H9 (cell line): Measurements from ENCODE around the gene ANKRD23. TPM values are rescaled to one million over a fixed set of nuclear protein-coding genes. Genes with fewer than 3 reads are reported as not detected.

Source experiments
- DNase-seq: peaks from one replicate; pipeline ENCODE4 v3.0.0-alpha.2; 2017
- H2AFZ ChIP-seq: one replicate; pipeline ENCODE4 v1.6.1; 2013; ENCODE audit warnings: mild to moderate bottlenecking, low read length, control low read depth, moderate library complexity
- H2AK5ac ChIP-seq: 2 replicates; pipeline ENCODE4 v1.6.1; 2013; ENCODE audit warnings: low read length, control low read depth, mixed read lengths; ENCODE audit not compliant: insufficient read length
- H2BK120ac ChIP-seq: one replicate; pipeline ENCODE4 v1.6.1; 2013; ENCODE audit warnings: low read depth, mild to moderate bottlenecking, low read length, control low read depth, inconsistent platforms; ENCODE audit not compliant: poor library complexity, severe bottlenecking
- H2BK12ac ChIP-seq: 2 replicates; pipeline ENCODE4 v1.6.1; 2013; ENCODE audit warnings: low read length, control low read depth, mixed read lengths, low read depth; ENCODE audit not compliant: insufficient read length
- H2BK15ac ChIP-seq: 2 replicates; pipeline ENCODE4 v1.6.1; 2013; ENCODE audit warnings: low read depth, low read length, control low read depth
- H2BK20ac ChIP-seq: one replicate; pipeline ENCODE4 v1.6.1; 2013; ENCODE audit warnings: low read depth, mild to moderate bottlenecking, low read length, control low read depth, inconsistent platforms; ENCODE audit not compliant: poor library complexity, severe bottlenecking
- H2BK5ac ChIP-seq: 2 replicates; pipeline ENCODE4 v1.6.1; 2013; ENCODE audit warnings: low read length, control low read depth, mixed read lengths; ENCODE audit not compliant: insufficient read length
- H3K14ac ChIP-seq: 2 replicates; pipeline ENCODE4 v1.6.1; 2013; ENCODE audit warnings: low read length, control low read depth; ENCODE audit not compliant: insufficient read depth
- H3K18ac ChIP-seq: 2 replicates; pipeline ENCODE4 v1.6.1; 2013; ENCODE audit warnings: low read depth, mild to moderate bottlenecking, mixed read lengths, low read length, control low read depth; ENCODE audit not compliant: insufficient read length
- H3K23ac ChIP-seq: 2 replicates; pipeline ENCODE4 v1.6.1; 2013; ENCODE audit warnings: low read length, control low read depth, mixed read lengths, low read depth; ENCODE audit not compliant: insufficient read length
- H3K23me2 ChIP-seq: 2 replicates; pipeline ENCODE4 v1.6.1; 2013; ENCODE audit warnings: low read depth, mild to moderate bottlenecking, mixed read lengths, low read length, control low read depth; ENCODE audit not compliant: insufficient read length, poor library complexity, severe bottlenecking
- H3K27ac ChIP-seq: 2 replicates; pipeline ENCODE4 v1.5.1; 2013; ENCODE audit warnings: low read length, control low read depth, mixed read lengths, low read depth; ENCODE audit not compliant: insufficient read length
- H3K27me3 ChIP-seq: 2 replicates; pipeline ENCODE4 v1.6.1; 2013; ENCODE audit warnings: low read length, control low read depth, inconsistent platforms; ENCODE audit not compliant: insufficient read depth
- H3K4ac ChIP-seq: 2 replicates; pipeline ENCODE4 v1.6.1; 2013; ENCODE audit warnings: low read depth, mild to moderate bottlenecking, control low read depth, inconsistent platforms, low read length, moderate library complexity
- H3K4me1 ChIP-seq: 2 replicates; pipeline ENCODE4 v1.6.1; 2013; ENCODE audit warnings: low read length, control low read depth, inconsistent platforms; ENCODE audit not compliant: insufficient read depth
- H3K4me2 ChIP-seq: 2 replicates; pipeline ENCODE4 v1.6.1; 2013; ENCODE audit warnings: low read length, control low read depth, mixed read lengths; ENCODE audit not compliant: insufficient read length, insufficient read depth
- H3K56ac ChIP-seq: 2 replicates; pipeline ENCODE4 v1.6.1; 2013; ENCODE audit warnings: low read depth, mild to moderate bottlenecking, mixed read lengths, low read length, control low read depth; ENCODE audit not compliant: insufficient read length
- H3K79me1 ChIP-seq: 2 replicates; pipeline ENCODE4 v1.6.1; 2013; ENCODE audit warnings: low read depth, mild to moderate bottlenecking, moderate library complexity, low read length, control low read depth, inconsistent platforms; ENCODE audit not compliant: insufficient read depth, poor library complexity, severe bottlenecking
- H3K79me2 ChIP-seq: 2 replicates; pipeline ENCODE4 v1.6.1; 2013; ENCODE audit warnings: low read length, control low read depth, inconsistent platforms; ENCODE audit not compliant: insufficient read depth
- H3K9ac ChIP-seq: 2 replicates; pipeline ENCODE4 v1.6.1; 2013; ENCODE audit warnings: low read length, control low read depth, mixed read lengths; ENCODE audit not compliant: insufficient read length; ENCODE audit errors: extremely low read depth
- H3K9me3 ChIP-seq: one replicate; pipeline ENCODE4 v1.6.1; 2013; ENCODE audit warnings: low read depth, low read length, inconsistent platforms; ENCODE audit not compliant: control insufficient read depth
- H3T11ph ChIP-seq: one replicate; pipeline ENCODE4 v1.6.1; 2013; ENCODE audit warnings: mild to moderate bottlenecking, low read length, control low read depth, inconsistent platforms
- H4K20me1 ChIP-seq: one replicate; pipeline ENCODE4 v1.6.1; 2013; ENCODE audit not compliant: control insufficient read depth, insufficient read length, insufficient read depth
- H4K5ac ChIP-seq: 2 replicates; pipeline ENCODE4 v1.6.1; 2013; ENCODE audit warnings: low read depth, mild to moderate bottlenecking, mixed read lengths, low read length, control low read depth; ENCODE audit not compliant: insufficient read length
- H4K8ac ChIP-seq: replicated peaks from 2 replicates; pipeline ENCODE4 v1.6.1; 2013; ENCODE audit warnings: low read length, control low read depth, mixed read lengths, low read depth; ENCODE audit not compliant: insufficient read length
- H4K91ac ChIP-seq: 2 replicates; pipeline ENCODE4 v1.6.1; 2013; ENCODE audit warnings: low read depth, mild to moderate bottlenecking, moderate library complexity, mixed read lengths, low read length, control low read depth; ENCODE audit not compliant: insufficient read length
- H3K27ac Mint-ChIP-seq, 3 experiments: 2 replicates in 2 of 3; 3 replicates in 1 of 3; pipeline ENCODE4 v1.8.0; 2020 to 2021; ENCODE audit warnings: mixed read lengths in 3 of 3, mild to moderate bottlenecking in 1 of 3, moderate library complexity in 1 of 3
- H3K27me3 Mint-ChIP-seq: 2 replicates; pipeline ENCODE4 v1.8.0; 2021; ENCODE audit warnings: low read depth, mild to moderate bottlenecking, moderate library complexity, mixed read lengths
- H3K36me3 Mint-ChIP-seq, 3 experiments: 2 replicates in 2 of 3; 3 replicates in 1 of 3; pipeline ENCODE4 v1.8.0; 2020 to 2021; ENCODE audit warnings: low read depth in 3 of 3, mixed read lengths in 3 of 3; ENCODE audit not compliant: insufficient read depth in 1 of 3
- H3K4me1 Mint-ChIP-seq, 2 experiments: 2 replicates each; pipeline ENCODE4 v1.8.0; 2020; ENCODE audit warnings: mixed read lengths in 2 of 2
- H3K4me3 Mint-ChIP-seq, 2 experiments: 2 replicates in 1 of 2; 3 replicates in 1 of 2; pipeline ENCODE4 v1.8.0; 2020 to 2021; ENCODE audit warnings: mild to moderate bottlenecking in 2 of 2, mixed read lengths in 2 of 2, moderate library complexity in 1 of 2
- H3K9me3 Mint-ChIP-seq, 2 experiments: 2 replicates in 1 of 2; 3 replicates in 1 of 2; pipeline ENCODE4 v1.8.0; 2020; ENCODE audit warnings: mild to moderate bottlenecking in 2 of 2, mixed read lengths in 2 of 2, moderate library complexity in 1 of 2
- WGBS: extraction: QIAGEN DNeasy Blood & Tissue Kit; methylation state at CpG from one replicate; pipeline ENCODE4 v1.1.7; 2013; ENCODE audit warnings: missing lambda C conversion rate, low lambda C conversion rate, mixed read lengths; ENCODE audit not compliant: insufficient read length; ENCODE audit errors: extremely low coverage; 5-methylcytosine and 5-hydroxymethylcytosine counted together
- total RNA-seq: library from RNA; stranded (reverse); gene quantifications from 2 replicates; pipeline ENCODE4 v1.2.1, GENCODE V29; 2021
- TF ChIP-seq, protein P1 (sequence below): fragments of 200-600 bp; sonication (generic); conservative IDR thresholded peaks from 3 replicates; pipeline ENCODE4 v1.8.0; 2021; ENCODE audit warnings: antibody characterized with exemption, mild to moderate bottlenecking

Gene ANKRD23
- total RNA-seq, 1 experiment from 2014 or later: 2.4 TPM

DNA sequence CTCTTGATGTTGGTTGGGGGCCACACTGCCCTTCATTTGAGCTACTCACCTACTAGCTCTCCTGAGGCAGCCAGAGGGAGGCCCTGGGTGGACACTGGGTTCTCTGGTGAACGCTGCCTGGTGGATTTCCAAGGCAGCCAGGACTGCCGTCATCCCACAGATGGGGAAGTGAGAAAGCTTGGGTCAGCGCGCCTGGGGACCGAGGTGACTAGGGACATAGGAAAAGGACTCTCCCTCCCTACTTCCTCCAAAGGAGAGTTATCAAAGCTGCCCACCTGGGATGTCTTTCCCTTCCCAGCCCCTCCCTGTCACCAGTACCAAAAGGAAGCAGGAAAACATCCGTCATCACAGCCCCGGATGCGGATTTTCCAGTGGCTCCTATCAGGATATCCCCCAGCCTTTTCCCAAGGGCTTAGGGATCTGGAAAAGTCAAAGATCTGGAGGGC is 29.9 kb upstream of the ANKRD23 start:
- H3K14ac ChIP-seq: no peak overlapping the region
- H3K4me1 ChIP-seq: no peaks in the 10 kb centered on the region; the same call in 1 of the 2 replicates
- no peak overlapping the region for H2BK5ac ChIP-seq
- no peak overlapping the region for H3T11ph ChIP-seq
- H3K4me3 Mint-ChIP-seq: no peak overlapping the region
- H3K79me2 ChIP-seq: no peaks in the 10 kb centered on the region
- H3K27me3 ChIP-seq: no peaks in the 10 kb centered on the region
- peaks cover 47 to 62% of the 10 kb centered on the region in 2 experiments for H3K4me1 Mint-ChIP-seq
- no peaks in the 10 kb centered on the region; the same call in 1 of the 2 replicates for H3K27me3 Mint-ChIP-seq
- no peak overlapping the region for H2BK15ac ChIP-seq
- no peak overlapping the region for H4K8ac ChIP-seq
- H3K56ac ChIP-seq: no peak overlapping the region
- no peaks in the 10 kb centered on the region for H3K79me1 ChIP-seq
- TF ChIP-seq, protein P1, sequence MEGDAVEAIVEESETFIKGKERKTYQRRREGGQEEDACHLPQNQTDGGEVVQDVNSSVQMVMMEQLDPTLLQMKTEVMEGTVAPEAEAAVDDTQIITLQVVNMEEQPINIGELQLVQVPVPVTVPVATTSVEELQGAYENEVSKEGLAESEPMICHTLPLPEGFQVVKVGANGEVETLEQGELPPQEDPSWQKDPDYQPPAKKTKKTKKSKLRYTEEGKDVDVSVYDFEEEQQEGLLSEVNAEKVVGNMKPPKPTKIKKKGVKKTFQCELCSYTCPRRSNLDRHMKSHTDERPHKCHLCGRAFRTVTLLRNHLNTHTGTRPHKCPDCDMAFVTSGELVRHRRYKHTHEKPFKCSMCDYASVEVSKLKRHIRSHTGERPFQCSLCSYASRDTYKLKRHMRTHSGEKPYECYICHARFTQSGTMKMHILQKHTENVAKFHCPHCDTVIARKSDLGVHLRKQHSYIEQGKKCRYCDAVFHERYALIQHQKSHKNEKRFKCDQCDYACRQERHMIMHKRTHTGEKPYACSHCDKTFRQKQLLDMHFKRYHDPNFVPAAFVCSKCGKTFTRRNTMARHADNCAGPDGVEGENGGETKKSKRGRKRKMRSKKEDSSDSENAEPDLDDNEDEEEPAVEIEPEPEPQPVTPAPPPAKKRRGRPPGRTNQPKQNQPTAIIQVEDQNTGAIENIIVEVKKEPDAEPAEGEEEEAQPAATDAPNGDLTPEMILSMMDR: no peak
- H3K9me3 Mint-ChIP-seq: no peaks in the 10 kb centered on the region
- WGBS: no CpG with 5 or more reads among the region's 8 CpGs
- H2BK120ac ChIP-seq: no peak overlapping the region
- no peak overlapping the region for H3K23ac ChIP-seq
- no peak overlapping the region for H2BK20ac ChIP-seq
- no peaks in the 10 kb centered on the region for H4K20me1 ChIP-seq
- H3K23me2 ChIP-seq: peaks cover 5% of the 10 kb centered on the region
- H2AK5ac ChIP-seq: no peak overlapping the region
- H3K4ac ChIP-seq: no peak overlapping the region
- no peak overlapping the region for H3K9ac ChIP-seq
- H3K36me3 Mint-ChIP-seq: peaks cover 0 to 5% (median 2%) of the 10 kb centered on the region in 3 experiments; a peak in 3 of 7 replicates
- no peak overlapping the region for H4K91ac ChIP-seq
- no peak overlapping the region for H2BK12ac ChIP-seq
- H4K5ac ChIP-seq: no peak overlapping the region
- no peak overlapping the region for H3K4me2 ChIP-seq
- H3K27ac Mint-ChIP-seq: peak overlapping the region in 1 of 3 experiments; percentile 79; a peak in 1 of 7 replicates
- H3K18ac ChIP-seq: no peak overlapping the region
- H3K27ac ChIP-seq: no peak overlapping the region
- no peak overlapping the region for H2AFZ ChIP-seq
- no peaks in the 10 kb centered on the region for H3K9me3 ChIP-seq
- no peak for DNase-seq
